ENCODE data around the gene ITPKB. TPM values are rescaled to one million over a fixed set of nuclear protein-coding genes. Genes with fewer than 3 reads are reported as not detected.
"Not testable (repeated sequence)": the region's sequence is repeated elsewhere in the genome, so short reads cannot be mapped to it uniquely, and the experiment has no call there.

Gene ITPKB
- total RNA-seq, 1 donor from 2014 or later: 19.4 TPM

- DNase-seq (ENCODE audit: low read depth in 2 of 2): no peak
Observed at GRCh38 chr1:226627050-226627755, 111.9 kb downstream of the ITPKB start.

- peak; percentile 73 to 79 for DNase-seq (ENCODE audit: low read depth in 2 of 2)
Observed at GRCh38 chr1:226626577-226626956, 112.5 kb downstream of the ITPKB start.

GRCh38 chr1:226625832-226626576, 113.1 kb downstream of the ITPKB start:
- DNase-seq (ENCODE audit: low read depth in 2 of 2): no peak

- DNase-seq (ENCODE audit: low read depth in 2 of 2): no peak
Observed at GRCh38 chr1:226625326-226625725, 113.8 kb downstream of the ITPKB start.

- DNase-seq (ENCODE audit: low read depth in 2 of 2): no peak
Observed at GRCh38 chr1:226624526-226624925, 114.6 kb downstream of the ITPKB start.

- DNase-seq (ENCODE audit: low read depth in 2 of 2): no peak
Observed at GRCh38 chr1:226622012-226622411, 117.1 kb downstream of the ITPKB start.

- DNase-seq (ENCODE audit: low read depth in 2 of 2): no peak
Observed at GRCh38 chr1:226619031-226619430, 120.1 kb downstream of the ITPKB start.

GRCh38 chr1:226618380-226618779, 120.7 kb downstream of the ITPKB start:
- no peak for DNase-seq (ENCODE audit: low read depth in 2 of 2)

GRCh38 chr1:226617719-226618118, 121.4 kb downstream of the ITPKB start:
- DNase-seq (ENCODE audit: low read depth in 2 of 2): not testable (repeated sequence)

GRCh38 chr1:226617109-226617508, 122.0 kb downstream of the ITPKB start:
- no peak for DNase-seq (ENCODE audit: low read depth in 2 of 2)

GRCh38 chr1:226616636-226617035, 122.4 kb downstream of the ITPKB start:
- no peak for DNase-seq (ENCODE audit: low read depth in 2 of 2)

- no peak for DNase-seq (ENCODE audit: low read depth in 2 of 2)
Observed at GRCh38 chr1:226615876-226616275, 123.2 kb downstream of the ITPKB start.

- not testable (repeated sequence) for DNase-seq (ENCODE audit: low read depth in 2 of 2)
Observed at GRCh38 chr1:226611980-226612379, 127.1 kb downstream of the ITPKB start.

GRCh38 chr1:226611301-226611700, 127.8 kb downstream of the ITPKB start:
- DNase-seq (ENCODE audit: low read depth in 2 of 2): no peak

- DNase-seq (ENCODE audit: low read depth in 2 of 2): no peak
Observed at GRCh38 chr1:226610671-226611070, 128.4 kb downstream of the ITPKB start.

GRCh38 chr1:226609836-226610455, 129.1 kb downstream of the ITPKB start:
- no peak for DNase-seq (ENCODE audit: low read depth in 2 of 2)

GRCh38 chr1:226608699-226609505, 130.2 kb downstream of the ITPKB start:
- DNase-seq (ENCODE audit: low read depth in 2 of 2): peak; percentile 71 to 79

GRCh38 chr1:226607821-226608220, 131.3 kb downstream of the ITPKB start:
- DNase-seq (ENCODE audit: low read depth in 2 of 2): no peak

GRCh38 chr1:226607268-226607660, 131.8 kb downstream of the ITPKB start:
- DNase-seq (ENCODE audit: low read depth in 2 of 2): no peak

GRCh38 chr1:226606311-226607267, 132.5 kb downstream of the ITPKB start:
- DNase-seq (ENCODE audit: low read depth in 2 of 2): no peak

Measured in lung microvascular endothelial cell (primary cell).